ENCODE data around the gene UBASH3B. TPM values are rescaled to one million over a fixed set of nuclear protein-coding genes. Genes with fewer than 3 reads are reported as not detected.
A peak's percentile ranks its signal among the peaks of the same experiment; 100 is the strongest.

Gene UBASH3B
- total RNA-seq, 1 experiment from 2014 or later = 81.9 TPM

GRCh38 chr11:122637541-122637940, 18.0 kb upstream of the UBASH3B start:
- H3K9me2 ChIP-seq (ENCODE audit: insufficient read depth) = no peaks in the 10 kb centered on the region
- no peaks in the 10 kb centered on the region for H3K27me3 ChIP-seq (ENCODE audit: insufficient read depth, low read depth)
- H3K4me2 ChIP-seq = no peak overlapping the region
- no peaks in the 10 kb centered on the region for H4K20me1 ChIP-seq (ENCODE audit: insufficient read depth)
- H2AFZ ChIP-seq = no peak overlapping the region
- H3K27ac ChIP-seq = no peak overlapping the region
- ChIA-PET POLR2A (ENCODE audit: unreplicated experiment) (interaction anchor here (0.6 kb wide), 1 partner anchor 24 kb away, joined by 6 read pairs; no protein-coding TSS in a partner anchor), CTCF (interaction anchor here (0.6 kb wide), 1 partner anchor 216 kb away, joined by 4 read pairs; no protein-coding TSS in a partner anchor)
- BruUV-seq (replicated peaks) = no TSS peak
- no peak overlapping the region for H3K4me3 ChIP-seq
- TF ChIP-seq CTCF (conservative IDR thresholded peaks at IDR 0.05) = no peak
- no peak for TF ChIP-seq EZH2 (IDR thresholded peaks at IDR 0.05; ENCODE audit: low read depth)
- H3K36me3 ChIP-seq (ENCODE audit: low read depth) = no peaks in the 10 kb centered on the region
- H3F3A ChIP-seq (ENCODE audit: insufficient read depth, low read depth) = peaks cover 34% of the 10 kb centered on the region
- DNase-seq = no peak
- intact Hi-C loops (cut with micrococcal nuclease; ENCODE audit: unreplicated experiment) = no loop called here
- no peaks in the 10 kb centered on the region for H3K79me2 ChIP-seq (ENCODE audit: low read depth)
- H3K9me3 ChIP-seq (ENCODE audit: insufficient read depth, low read depth) = no peaks in the 10 kb centered on the region; the same call in 1 of the 2 replicates
- peaks cover 50% of the 10 kb centered on the region for H3K4me1 ChIP-seq (replicated peaks; ENCODE audit: insufficient read depth)

GRCh38 chr11:122642472-122642922, 13.0 kb upstream of the UBASH3B start:
- Histone ChIP-seq H3K27ac (peak overlapping the region; percentile 88), H3K36me3 (ENCODE audit: low read depth) (no peaks in the 10 kb centered on the region), H3K9me3 (ENCODE audit: insufficient read depth, low read depth) (no peaks in the 10 kb centered on the region), H3K9me2 (ENCODE audit: insufficient read depth) (no peaks in the 10 kb centered on the region), H3K27me3 (ENCODE audit: insufficient read depth, low read depth) (no peaks in the 10 kb centered on the region), H3K4me1 (replicated peaks; ENCODE audit: insufficient read depth) (peaks cover 49% of the 10 kb centered on the region), H4K20me1 (ENCODE audit: insufficient read depth) (no peaks in the 10 kb centered on the region), H3K4me2 (peak overlapping the region; percentile 70), H3K79me2 (ENCODE audit: low read depth) (no peaks in the 10 kb centered on the region), H3K4me3 (peak overlapping the region; percentile 26; the same call in 1 of the 2 replicates), H2AFZ (peak overlapping the region; percentile 10; the same call in 1 of the 2 replicates), H3F3A (ENCODE audit: insufficient read depth, low read depth) (peaks cover 35% of the 10 kb centered on the region)
- ChIA-PET POLR2A (ENCODE audit: unreplicated experiment) (interaction anchor here (0.6 to 0.7 kb wide), 2 partner anchors 14 to 875 kb away, joined by 3 to 10 read pairs; no protein-coding TSS in a partner anchor), CTCF (no interaction called here)
- peak; percentile 41 to 98 for DNase-seq
- TF ChIP-seq CTCF (conservative IDR thresholded peaks at IDR 0.05) = no peak
- BruUV-seq (replicated peaks) = no TSS peak
- intact Hi-C loops (cut with micrococcal nuclease; ENCODE audit: unreplicated experiment) = loop anchor here (5.0 kb wide), 1 partner anchor 60 kb away; no protein-coding TSS in a partner anchor

GRCh38 chr11:122642971-122643370, 12.6 kb upstream of the UBASH3B start:
- H3K79me2 ChIP-seq (ENCODE audit: low read depth) = no peaks in the 10 kb centered on the region
- POLR2A ChIA-PET (ENCODE audit: unreplicated experiment) = no interaction called here
- CTCF ChIA-PET = no interaction called here
- no peaks in the 10 kb centered on the region for H4K20me1 ChIP-seq (ENCODE audit: insufficient read depth)
- peak overlapping the region; percentile 88 for H3K27ac ChIP-seq
- H3K9me2 ChIP-seq (ENCODE audit: insufficient read depth) = no peaks in the 10 kb centered on the region
- H3F3A ChIP-seq (ENCODE audit: insufficient read depth, low read depth) = peaks cover 36% of the 10 kb centered on the region
- intact Hi-C loops (cut with micrococcal nuclease; ENCODE audit: unreplicated experiment) = loop anchor here (5.0 kb wide), 1 partner anchor 59 kb away; no protein-coding TSS in a partner anchor
- BruUV-seq (replicated peaks) = TSS peak; percentile 87
- no peaks in the 10 kb centered on the region for H3K27me3 ChIP-seq (ENCODE audit: insufficient read depth, low read depth)
- peaks cover 49% of the 10 kb centered on the region for H3K4me1 ChIP-seq (replicated peaks; ENCODE audit: insufficient read depth)
- no peak for DNase-seq
- no peaks in the 10 kb centered on the region for H3K36me3 ChIP-seq (ENCODE audit: low read depth)
- peak overlapping the region; percentile 26; the same call in 1 of the 2 replicates for H3K4me3 ChIP-seq
- TF ChIP-seq EZH2 (IDR thresholded peaks at IDR 0.05; ENCODE audit: low read depth) (no peak), CTCF (conservative IDR thresholded peaks at IDR 0.05) (no peak)
- H2AFZ ChIP-seq = peak overlapping the region; percentile 10; the same call in 1 of the 2 replicates
- H3K9me3 ChIP-seq (ENCODE audit: insufficient read depth, low read depth) = no peaks in the 10 kb centered on the region
- peak overlapping the region; percentile 70 for H3K4me2 ChIP-seq

Data from PC-9 (cell line).